Upper lobe of left lung (tissue), 6 donors: ENCODE measurements around the gene RPL10. TPM values are rescaled to one million over a fixed set of nuclear protein-coding genes. Genes with fewer than 3 reads are reported as not detected.
A peak's percentile ranks its signal among the peaks of the same experiment; 100 is the strongest.

Source experiments
- ATAC-seq, 2 donors: fragments of 200-7000 bp; cut with Tn5 transposase; one replicate each; pipeline ENCODE4 v1.9.1; 2022; ENCODE audit warnings: mild to moderate bottlenecking in 2 of 2, moderate library complexity in 2 of 2; ENCODE audit not compliant: low FRiP score in 2 of 2
- DNase-seq, 2 donors: peaks; one replicate each; pipeline ENCODE4 v3.0.0-alpha.2; 2019 to 2020
- H3K27ac ChIP-seq, 4 donors: fragments of 200-600 bp; sonication (generic); one replicate each; pipeline ENCODE4 v1.5.1; 2016 to 2019
- H3K27me3 ChIP-seq, 4 donors: fragments of 200-600 bp; sonication (generic); one replicate each; pipeline ENCODE4 v1.5.1; 2017 to 2019
- H3K36me3 ChIP-seq, 4 donors: fragments of 200-600 bp; sonication (generic); one replicate each; pipeline ENCODE4 v1.5.1; 2016 to 2019
- H3K4me1 ChIP-seq, 4 donors: fragments of 200-600 bp; sonication (generic); one replicate each; pipeline ENCODE4 v1.5.1; 2018 to 2019
- H3K4me3 ChIP-seq, 4 donors: fragments of 200-600 bp; sonication (generic); one replicate each; pipeline ENCODE4 v1.5.1; 2017 to 2019; ENCODE audit warnings: mild to moderate bottlenecking in 2 of 4, moderate library complexity in 1 of 4
- H3K9me3 ChIP-seq, 4 donors: fragments of 200-600 bp; sonication (generic); one replicate each; pipeline ENCODE4 v1.5.1; 2018 to 2019
- EP300 ChIP-seq, 4 donors: sonication (generic); formaldehyde crosslinking; IDR thresholded peaks; one replicate each; pipeline ENCODE4 v1.5.1; 2017; ENCODE audit warnings: antibody characterized with exemption in 4 of 4, control low read depth in 2 of 4
- POLR2A ChIP-seq, 4 donors: fragments of 450-650 bp; IDR thresholded peaks; one replicate each; pipeline ENCODE4 v1.5.1; 2016 to 2017; ENCODE audit warnings: antibody characterized with exemption in 4 of 4, mild to moderate bottlenecking in 2 of 4
- POLR2AphosphoS5 ChIP-seq, 2 donors: sonication (generic); formaldehyde crosslinking; IDR thresholded peaks; one replicate each; pipeline ENCODE4 v1.5.1; 2017; ENCODE audit warnings: antibody characterized with exemption in 2 of 2
- WGBS, 2 donors: methylation state at CpG; one replicate each; pipeline ENCODE4 v1.1.5; 2017 to 2018; 5-methylcytosine and 5-hydroxymethylcytosine counted together
- total RNA-seq, 6 donors: library from RNA; depleted of rRNA in 4 of 6; stranded (reverse); fragments of >200 nt in 4 of 6; gene quantifications; one replicate each; pipeline versions ENCODE4 v1.1.0 to v1.2.1, GENCODE V29; 2016 to 2021
- TF ChIP-seq, protein P1 (sequence below), 6 experiments: fragments of 450-650 bp in 4 of 6; fragments of 200-600 bp in 2 of 6; sonication (generic) in 2 of 6; IDR thresholded peaks; one replicate each; pipeline ENCODE4 v1.5.1; 2016 to 2019; ENCODE audit warnings: antibody characterized with exemption in 6 of 6
- donor health status: DM: no; HTN: no; CAD: no; lungs with moderate emphysema.
- donor health status: DM: no; HTN: yes; CAD: no; lungs with severe emphysema.

RPL10 gene
- total RNA-seq, 6 donors from 2014 or later, result 1,246 to 5,225 (median 2,943) TPM

DNA sequence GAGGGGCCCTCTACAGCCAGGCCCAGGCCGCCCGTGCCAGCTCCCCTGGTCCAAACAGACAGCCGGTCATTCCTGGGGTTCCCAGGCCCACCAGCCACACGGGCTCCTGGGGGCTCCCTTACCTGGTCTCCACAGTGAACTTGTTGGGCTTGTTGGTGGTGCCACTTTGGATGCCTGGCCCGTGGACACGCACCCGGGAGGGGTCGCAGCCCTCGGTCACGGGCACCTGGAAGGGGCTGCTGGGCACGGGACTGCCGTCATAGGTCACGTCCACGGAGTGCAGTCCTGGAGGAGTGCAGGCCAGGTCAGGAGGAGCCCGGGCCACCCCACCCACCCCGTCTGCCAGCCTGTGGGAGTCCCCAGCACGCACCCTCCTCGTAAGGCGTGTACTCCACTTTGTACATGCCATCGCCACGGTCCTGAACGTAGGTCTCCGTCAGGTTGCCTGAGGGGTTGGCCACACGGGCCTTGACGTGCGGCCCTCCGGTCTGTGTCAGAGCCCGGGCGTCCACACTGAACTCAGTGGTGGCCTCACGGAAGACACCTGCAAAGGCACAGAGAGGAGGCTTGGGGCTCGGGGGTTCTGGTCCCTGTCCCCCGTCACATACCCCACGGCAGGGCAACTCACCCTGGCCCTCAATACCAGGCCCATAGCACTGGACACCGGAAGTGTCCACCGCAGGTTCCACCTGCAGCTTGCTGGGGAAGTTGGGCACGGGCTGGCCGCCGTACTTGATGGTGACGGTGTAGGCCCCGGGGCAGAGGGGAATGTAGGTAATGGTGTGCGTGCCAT, 38.6 kb upstream of the RPL10 start:
- no peak for ATAC-seq
- Histone ChIP-seq H3K4me3 (no peak overlapping the region), H3K27ac (peak overlapping the region in 1 of 4 donors; percentile 2), H3K9me3 (no peaks in the 10 kb centered on the region), H3K4me1 (peaks cover 0 to 22% (median 8%) of the 10 kb centered on the region in 4 donors), H3K27me3 (no peaks in the 10 kb centered on the region), H3K36me3 (peaks cover 24 to 97% (median 77%) of the 10 kb centered on the region in 4 donors)
- WGBS, 2 donors, result 96% methylated on average over 24 of the region's 41 CpGs; no CpG with 5 or more reads in 1 of the 2 donors
- TF ChIP-seq, protein P1, sequence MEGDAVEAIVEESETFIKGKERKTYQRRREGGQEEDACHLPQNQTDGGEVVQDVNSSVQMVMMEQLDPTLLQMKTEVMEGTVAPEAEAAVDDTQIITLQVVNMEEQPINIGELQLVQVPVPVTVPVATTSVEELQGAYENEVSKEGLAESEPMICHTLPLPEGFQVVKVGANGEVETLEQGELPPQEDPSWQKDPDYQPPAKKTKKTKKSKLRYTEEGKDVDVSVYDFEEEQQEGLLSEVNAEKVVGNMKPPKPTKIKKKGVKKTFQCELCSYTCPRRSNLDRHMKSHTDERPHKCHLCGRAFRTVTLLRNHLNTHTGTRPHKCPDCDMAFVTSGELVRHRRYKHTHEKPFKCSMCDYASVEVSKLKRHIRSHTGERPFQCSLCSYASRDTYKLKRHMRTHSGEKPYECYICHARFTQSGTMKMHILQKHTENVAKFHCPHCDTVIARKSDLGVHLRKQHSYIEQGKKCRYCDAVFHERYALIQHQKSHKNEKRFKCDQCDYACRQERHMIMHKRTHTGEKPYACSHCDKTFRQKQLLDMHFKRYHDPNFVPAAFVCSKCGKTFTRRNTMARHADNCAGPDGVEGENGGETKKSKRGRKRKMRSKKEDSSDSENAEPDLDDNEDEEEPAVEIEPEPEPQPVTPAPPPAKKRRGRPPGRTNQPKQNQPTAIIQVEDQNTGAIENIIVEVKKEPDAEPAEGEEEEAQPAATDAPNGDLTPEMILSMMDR (IDR thresholded peaks at IDR 0.05), result no peak
- TF ChIP-seq POLR2A (IDR thresholded peaks at IDR 0.05), result no peak
- TF ChIP-seq EP300 (IDR thresholded peaks at IDR 0.05), result no peak
- TF ChIP-seq POLR2AphosphoS5 (IDR thresholded peaks at IDR 0.05), result no peak
- no peak for DNase-seq

DNA sequence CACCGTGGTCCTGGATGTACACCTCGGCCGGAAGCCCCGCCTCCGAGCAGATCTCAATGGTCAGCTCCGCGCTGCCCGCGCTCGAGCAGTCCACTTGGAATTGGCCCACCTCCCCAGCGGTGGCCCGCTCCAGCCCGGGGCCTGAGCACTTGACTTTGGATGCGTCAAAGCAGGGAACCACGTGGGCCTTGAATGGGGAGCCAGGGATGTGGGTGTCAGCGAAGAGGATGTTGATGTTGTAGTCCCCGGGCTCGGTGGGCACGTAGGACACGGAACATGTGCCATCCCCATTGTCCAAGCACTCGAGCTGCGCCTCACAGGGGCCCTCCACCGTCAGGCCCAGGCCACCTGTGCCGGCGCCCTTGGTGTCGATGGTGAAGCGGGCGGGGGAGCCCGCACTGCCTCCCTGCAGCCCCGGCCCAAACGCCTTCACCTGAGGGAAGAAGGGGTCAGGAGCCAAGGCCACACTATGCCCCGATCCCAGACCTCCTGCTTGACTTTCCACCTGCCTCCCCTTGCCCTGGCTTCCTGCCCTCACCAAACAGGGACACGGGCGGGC, 37.9 kb upstream of the RPL10 start:
- Histone ChIP-seq H3K9me3 (no peaks in the 10 kb centered on the region), H3K4me1 (peaks cover 0 to 21% (median 7%) of the 10 kb centered on the region in 4 donors), H3K27ac (no peak overlapping the region), H3K36me3 (peaks cover 24 to 97% (median 80%) of the 10 kb centered on the region in 4 donors), H3K27me3 (no peaks in the 10 kb centered on the region), H3K4me3 (no peak overlapping the region)
- ATAC-seq, result no peak
- peak in 1 of 2 donors; percentile 61 for DNase-seq
- WGBS, 2 donors, result 94% methylated on average over 33 of the region's 34 CpGs; no CpG with 5 or more reads in 1 of the 2 donors
- TF ChIP-seq EP300 (IDR thresholded peaks at IDR 0.05) (no peak), POLR2A (IDR thresholded peaks at IDR 0.05) (no peak), POLR2AphosphoS5 (IDR thresholded peaks at IDR 0.05) (no peak)
- TF ChIP-seq, protein P1 (IDR thresholded peaks at IDR 0.05), result no peak

DNA sequence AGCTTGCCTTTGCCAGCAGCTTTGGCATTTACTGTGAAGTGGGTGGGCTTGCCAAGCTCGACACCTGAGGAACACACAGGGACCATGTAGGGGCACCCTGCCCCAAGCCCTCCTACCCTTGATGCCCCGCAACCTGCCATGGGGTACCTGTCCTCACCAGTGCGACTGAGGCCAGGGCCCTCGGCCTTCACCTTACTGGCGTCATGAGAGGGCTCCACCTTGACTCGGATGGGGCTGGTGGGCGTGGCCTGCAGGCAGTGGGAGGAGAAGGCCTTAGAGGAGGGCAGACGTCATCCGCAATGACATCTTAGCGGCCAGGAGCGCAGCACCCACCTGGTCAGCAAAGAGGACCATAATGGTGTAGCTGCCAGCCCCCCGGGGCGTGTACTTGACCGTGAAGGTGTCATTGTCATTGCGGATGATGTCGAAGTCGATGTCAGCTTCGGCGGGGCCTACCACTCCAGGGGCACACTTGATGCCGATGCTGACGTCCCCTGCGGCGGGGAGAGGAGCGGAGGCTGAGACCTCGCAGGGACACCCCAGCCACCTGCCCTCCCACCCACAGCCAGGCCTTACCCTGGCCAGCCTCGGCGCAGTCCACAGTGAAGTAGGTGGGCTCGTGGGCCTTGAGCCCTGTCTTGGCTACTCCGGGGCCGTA, 36.0 kb upstream of the RPL10 start:
- Histone ChIP-seq H3K27me3 (no peaks in the 10 kb centered on the region), H3K4me3 (no peak overlapping the region), H3K36me3 (peaks cover 21 to 97% (median 86%) of the 10 kb centered on the region in 4 donors), H3K27ac (no peak overlapping the region), H3K9me3 (no peaks in the 10 kb centered on the region), H3K4me1 (peaks cover 0 to 6% (median 2%) of the 10 kb centered on the region in 4 donors)
- WGBS, 2 donors, result 92 to 100% methylated on average over 9 to 23 of the region's 30 CpGs
- ATAC-seq (no peak), DNase-seq (no peak)
- no peak for TF ChIP-seq POLR2A (IDR thresholded peaks at IDR 0.05)
- TF ChIP-seq, protein P1 (IDR thresholded peaks at IDR 0.05), result no peak
- no peak for TF ChIP-seq EP300 (IDR thresholded peaks at IDR 0.05)

DNA sequence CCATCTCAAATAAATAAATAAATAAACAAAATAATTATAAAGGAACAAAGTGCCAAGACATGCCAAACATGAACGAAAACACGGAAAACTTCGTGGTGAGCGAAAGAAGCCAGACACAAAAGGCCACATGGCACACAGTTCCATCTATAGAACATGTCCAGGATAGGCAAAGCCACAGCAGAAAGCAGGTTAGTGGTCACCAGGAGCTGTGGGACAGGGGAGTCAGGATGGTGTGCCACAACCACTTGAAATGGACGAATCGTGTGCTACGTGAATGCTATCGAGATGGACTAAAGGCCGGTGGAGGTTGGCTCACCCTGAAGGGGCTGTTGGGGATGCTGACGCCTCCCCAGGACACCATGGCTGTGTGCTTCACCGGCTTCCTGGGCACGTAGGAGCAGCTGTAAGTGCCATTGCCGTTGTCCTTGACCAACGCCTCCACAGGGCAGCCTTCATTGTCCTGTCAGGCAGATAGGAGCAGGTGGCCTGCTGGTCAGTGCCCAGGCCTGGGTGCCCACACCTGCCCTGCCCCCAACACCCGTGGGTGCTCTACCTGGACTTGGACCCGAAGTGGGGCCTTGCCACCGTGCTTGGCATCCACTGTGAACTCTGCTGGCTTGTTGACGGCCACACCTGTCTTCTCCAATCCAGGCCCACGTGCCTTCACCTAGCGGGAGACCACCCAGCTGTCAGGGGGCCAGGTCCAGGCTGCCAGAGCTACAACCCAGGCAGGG, 34.3 kb upstream of the RPL10 start:
- WGBS, 2 donors, result 92 to 96% methylated on average over 4 to 18 of the region's 20 CpGs
- Histone ChIP-seq H3K4me3 (no peak overlapping the region), H3K27ac (no peak overlapping the region), H3K36me3 (peaks cover 16 to 87% (median 77%) of the 10 kb centered on the region in 4 donors), H3K4me1 (peaks cover 14 to 20% (median 15%) of the 10 kb centered on the region in 4 donors), H3K27me3 (no peaks in the 10 kb centered on the region), H3K9me3 (no peaks in the 10 kb centered on the region)
- TF ChIP-seq EP300 (IDR thresholded peaks at IDR 0.05) (no peak), POLR2AphosphoS5 (IDR thresholded peaks at IDR 0.05) (no peak), POLR2A (IDR thresholded peaks at IDR 0.05) (no peak)
- TF ChIP-seq, protein P1 (IDR thresholded peaks at IDR 0.05), result no peak
- DNase-seq (peak in 1 of 2 donors; percentile 38), ATAC-seq (no peak)
